ENCODE data around the gene BRD2. TPM values are rescaled to one million over a fixed set of nuclear protein-coding genes. Genes with fewer than 3 reads are reported as not detected.

Gene BRD2
- 136 TPM for polyA plus RNA-seq (2013, experiment 1 of 2)
- 136 TPM for polyA plus RNA-seq (2013, experiment 2 of 2)

DNA sequence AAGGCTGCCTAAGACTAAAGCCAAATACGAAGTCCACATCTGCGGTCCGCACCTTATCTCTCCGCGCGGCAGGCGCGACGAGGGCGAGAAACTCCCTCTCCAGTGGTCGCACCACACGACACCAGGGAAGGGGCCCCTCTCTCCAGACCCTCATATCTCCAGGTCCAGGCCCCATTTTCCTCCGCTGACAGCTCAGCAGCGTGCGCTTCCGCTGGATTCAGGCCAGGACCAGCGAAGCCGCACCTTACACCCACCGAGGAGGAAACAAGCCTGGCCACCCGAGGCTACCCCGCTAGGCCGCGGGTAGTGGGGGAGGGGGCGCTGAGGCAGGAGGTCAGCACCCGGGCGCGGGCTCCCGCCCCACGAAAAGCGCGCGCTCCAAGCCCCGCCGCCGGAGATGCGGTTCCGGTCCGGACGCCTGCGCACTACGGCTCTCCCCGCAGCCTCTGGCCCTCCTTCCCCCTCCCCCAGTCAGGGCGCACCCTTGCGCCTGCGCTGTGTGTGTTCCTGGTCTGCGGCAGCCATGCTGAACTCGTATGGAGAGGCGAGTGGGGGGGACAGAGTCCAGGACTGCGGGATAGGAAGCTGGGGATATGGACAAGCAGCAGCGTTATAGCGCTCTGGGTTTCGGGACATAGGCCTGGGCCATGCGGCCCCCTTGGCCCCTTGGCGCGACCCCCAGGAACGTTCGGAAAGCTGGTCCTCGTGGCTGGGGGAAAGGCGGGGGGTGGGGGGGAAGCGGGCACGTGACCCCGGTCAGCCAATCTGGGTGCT is at the start of gene BRD2:
TSS of gene BRD2 (plus strand) at position 502 of the 774 bp plus-strand sequence. CDS start 4,305 bp downstream, outside the sequence.
- Histone ChIP-seq H3K27ac (ENCODE audit: low read depth, low read length, severe bottlenecking) (peak within 1 kb of the TSS; percentile 100), H3K9me3 (ENCODE audit: control insufficient read depth, low read length) (no peaks in the 10 kb centered on the region), H3K4me3 (ENCODE audit: extremely low read depth, insufficient read depth, low read length, poor library complexity, severe bottlenecking) (peak within 1 kb of the TSS; percentile 96), H3K36me3 (ENCODE audit: control insufficient read depth, insufficient read depth, low read length) (peaks cover 13% of the 10 kb centered on the region), H3K4me1 (ENCODE audit: control insufficient read depth, insufficient read depth, low read length, poor library complexity, severe bottlenecking) (peaks cover 6% of the 10 kb centered on the region)
- WGBS, 2 experiments (ENCODE audit: insufficient coverage in 2 of 2), result 0 to 2% methylated on average over 12 to 22 of the region's 62 CpGs

- H3K4me1 ChIP-seq (ENCODE audit: control insufficient read depth, insufficient read depth, low read length, poor library complexity, severe bottlenecking), result no peaks in the 10 kb centered on the region
- no peaks in the 10 kb centered on the region for H3K36me3 ChIP-seq (ENCODE audit: control insufficient read depth, insufficient read depth, low read length)
- no peaks in the 10 kb centered on the region for H3K9me3 ChIP-seq (ENCODE audit: control insufficient read depth, low read length)
- H3K4me3 ChIP-seq (ENCODE audit: extremely low read depth, insufficient read depth, low read length, poor library complexity, severe bottlenecking), result no peak overlapping the region
- no peak overlapping the region for H3K27ac ChIP-seq (ENCODE audit: low read depth, low read length, severe bottlenecking)
- no CpG with 5 or more reads among the region's 2 CpGs for WGBS, 2 experiments (ENCODE audit: insufficient coverage in 2 of 2)
These were observed 47.7 kb upstream of the BRD2 start for GRCh38 chr6:32920715-32921114.

DNA sequence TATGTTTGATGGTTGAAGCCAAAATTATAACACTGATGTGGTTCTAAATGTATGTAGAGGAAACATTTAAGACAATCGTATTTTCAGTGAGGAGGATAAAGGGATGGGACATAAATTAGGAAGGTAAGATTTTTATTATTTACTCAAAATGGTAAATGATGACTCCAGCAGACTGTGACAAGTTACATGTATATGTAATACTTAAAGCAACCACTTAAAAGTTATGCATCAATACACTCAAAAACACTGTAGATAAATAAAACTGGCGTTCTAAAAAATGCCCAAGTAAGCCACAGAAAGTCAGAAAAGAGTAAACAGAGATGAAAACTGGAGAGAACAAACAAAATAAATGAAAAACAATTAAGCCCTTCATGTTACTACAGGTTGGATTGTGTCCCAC is 46.3 kb upstream of the BRD2 start:
- Histone ChIP-seq H3K27ac (ENCODE audit: low read depth, low read length, severe bottlenecking) (no peak overlapping the region), H3K36me3 (ENCODE audit: control insufficient read depth, insufficient read depth, low read length) (no peaks in the 10 kb centered on the region), H3K4me1 (ENCODE audit: control insufficient read depth, insufficient read depth, low read length, poor library complexity, severe bottlenecking) (no peaks in the 10 kb centered on the region), H3K4me3 (ENCODE audit: extremely low read depth, insufficient read depth, low read length, poor library complexity, severe bottlenecking) (no peak overlapping the region), H3K9me3 (ENCODE audit: control insufficient read depth, low read length) (no peaks in the 10 kb centered on the region)
- WGBS, 2 experiments (ENCODE audit: insufficient coverage in 2 of 2), result 80% methylated on average over 1 of the region's 2 CpGs; no CpG with 5 or more reads in 1 of the 2 experiments

- H3K27ac ChIP-seq (ENCODE audit: low read depth, low read length, severe bottlenecking), result no peak overlapping the region
- no peaks in the 10 kb centered on the region for H3K9me3 ChIP-seq (ENCODE audit: control insufficient read depth, low read length)
- H3K4me1 ChIP-seq (ENCODE audit: control insufficient read depth, insufficient read depth, low read length, poor library complexity, severe bottlenecking), result no peaks in the 10 kb centered on the region
- no peaks in the 10 kb centered on the region for H3K36me3 ChIP-seq (ENCODE audit: control insufficient read depth, insufficient read depth, low read length)
- no peak overlapping the region for H3K4me3 ChIP-seq (ENCODE audit: extremely low read depth, insufficient read depth, low read length, poor library complexity, severe bottlenecking)
- WGBS, 2 experiments (ENCODE audit: insufficient coverage in 2 of 2), result 67% methylated on average over 1 of the region's 1 CpG; no CpG with 5 or more reads in 1 of the 2 experiments
These were observed 37.2 kb upstream of the BRD2 start for GRCh38 chr6:32931211-32931610.

- Histone ChIP-seq H3K4me3 (ENCODE audit: extremely low read depth, insufficient read depth, low read length, poor library complexity, severe bottlenecking) (no peak overlapping the region), H3K4me1 (ENCODE audit: control insufficient read depth, insufficient read depth, low read length, poor library complexity, severe bottlenecking) (no peaks in the 10 kb centered on the region), H3K36me3 (ENCODE audit: control insufficient read depth, insufficient read depth, low read length) (no peaks in the 10 kb centered on the region), H3K9me3 (ENCODE audit: control insufficient read depth, low read length) (no peaks in the 10 kb centered on the region), H3K27ac (ENCODE audit: low read depth, low read length, severe bottlenecking) (no peak overlapping the region)
- WGBS, 2 experiments (ENCODE audit: insufficient coverage in 2 of 2), result 74 to 80% methylated on average over 5 to 7 of the region's 7 CpGs
These were observed 36.1 kb upstream of the BRD2 start for GRCh38 chr6:32932132-32932868.

GRCh38 chr6:32933661-32934085 is 34.7 kb upstream of the BRD2 start:
- no peak overlapping the region for H3K4me3 ChIP-seq (ENCODE audit: extremely low read depth, insufficient read depth, low read length, poor library complexity, severe bottlenecking)
- H3K36me3 ChIP-seq (ENCODE audit: control insufficient read depth, insufficient read depth, low read length), result no peaks in the 10 kb centered on the region
- H3K9me3 ChIP-seq (ENCODE audit: control insufficient read depth, low read length), result no peaks in the 10 kb centered on the region
- H3K4me1 ChIP-seq (ENCODE audit: control insufficient read depth, insufficient read depth, low read length, poor library complexity, severe bottlenecking), result no peaks in the 10 kb centered on the region
- WGBS, 2 experiments (ENCODE audit: insufficient coverage in 2 of 2), result no CpG with 5 or more reads among the region's 3 CpGs
- no peak overlapping the region for H3K27ac ChIP-seq (ENCODE audit: low read depth, low read length, severe bottlenecking)

- WGBS, 2 experiments (ENCODE audit: insufficient coverage in 2 of 2), result 76 to 80% methylated on average over 4 of the region's 4 CpGs
- Histone ChIP-seq H3K4me1 (ENCODE audit: control insufficient read depth, insufficient read depth, low read length, poor library complexity, severe bottlenecking) (no peaks in the 10 kb centered on the region), H3K36me3 (ENCODE audit: control insufficient read depth, insufficient read depth, low read length) (no peaks in the 10 kb centered on the region), H3K27ac (ENCODE audit: low read depth, low read length, severe bottlenecking) (no peak overlapping the region), H3K4me3 (ENCODE audit: extremely low read depth, insufficient read depth, low read length, poor library complexity, severe bottlenecking) (no peak overlapping the region), H3K9me3 (ENCODE audit: control insufficient read depth, low read length) (no peaks in the 10 kb centered on the region)
These were observed 32.7 kb upstream of the BRD2 start for GRCh38 chr6:32935551-32936238.

- no peak overlapping the region for H3K27ac ChIP-seq (ENCODE audit: low read depth, low read length, severe bottlenecking)
- 82 to 89% methylated on average over 10 to 11 of the region's 12 CpGs for WGBS, 2 experiments (ENCODE audit: insufficient coverage in 2 of 2)
- no peak overlapping the region for H3K4me3 ChIP-seq (ENCODE audit: extremely low read depth, insufficient read depth, low read length, poor library complexity, severe bottlenecking)
- no peaks in the 10 kb centered on the region for H3K9me3 ChIP-seq (ENCODE audit: control insufficient read depth, low read length)
- no peaks in the 10 kb centered on the region for H3K36me3 ChIP-seq (ENCODE audit: control insufficient read depth, insufficient read depth, low read length)
- no peaks in the 10 kb centered on the region for H3K4me1 ChIP-seq (ENCODE audit: control insufficient read depth, insufficient read depth, low read length, poor library complexity, severe bottlenecking)
These were observed 31.9 kb upstream of the BRD2 start for GRCh38 chr6:32936239-32937152.

GRCh38 chr6:32937230-32937633 is 31.2 kb upstream of the BRD2 start:
- WGBS, 2 experiments (ENCODE audit: insufficient coverage in 2 of 2), result 74 to 85% methylated on average over 6 to 8 of the region's 8 CpGs
- Histone ChIP-seq H3K27ac (ENCODE audit: low read depth, low read length, severe bottlenecking) (no peak overlapping the region), H3K4me3 (ENCODE audit: extremely low read depth, insufficient read depth, low read length, poor library complexity, severe bottlenecking) (no peak overlapping the region), H3K4me1 (ENCODE audit: control insufficient read depth, insufficient read depth, low read length, poor library complexity, severe bottlenecking) (no peaks in the 10 kb centered on the region), H3K9me3 (ENCODE audit: control insufficient read depth, low read length) (no peaks in the 10 kb centered on the region), H3K36me3 (ENCODE audit: control insufficient read depth, insufficient read depth, low read length) (no peaks in the 10 kb centered on the region)

- no peak overlapping the region for H3K27ac ChIP-seq (ENCODE audit: low read depth, low read length, severe bottlenecking)
- no peaks in the 10 kb centered on the region for H3K4me1 ChIP-seq (ENCODE audit: control insufficient read depth, insufficient read depth, low read length, poor library complexity, severe bottlenecking)
- H3K36me3 ChIP-seq (ENCODE audit: control insufficient read depth, insufficient read depth, low read length), result no peaks in the 10 kb centered on the region
- 79% methylated on average over 4 to 7 of the region's 7 CpGs for WGBS, 2 experiments (ENCODE audit: insufficient coverage in 2 of 2)
- H3K4me3 ChIP-seq (ENCODE audit: extremely low read depth, insufficient read depth, low read length, poor library complexity, severe bottlenecking), result no peak overlapping the region
- H3K9me3 ChIP-seq (ENCODE audit: control insufficient read depth, low read length), result no peaks in the 10 kb centered on the region
These were observed 29.9 kb upstream of the BRD2 start for GRCh38 chr6:32938494-32938893.

Data from mesodermal cell (in vitro differentiated cells).